OCI-LY7 (cell line): ENCODE measurements around the gene ACTN2. TPM values are rescaled to one million over a fixed set of nuclear protein-coding genes. Genes with fewer than 3 reads are reported as not detected.

Source experiments
- BruUV-seq: library from RNA; stranded (reverse); fragments of 400-500 nt; replicated peaks from 2 replicates; lab custom pipeline; 2021; lab: Mats Ljungman, UMichigan
- CTCF ChIA-PET: fragments of 300-600 bp; sonication (Branson Sonifier 250); formaldehyde crosslinking; loops from one replicate; lab custom pipeline; 2022; ENCODE audit warnings: antibody characterized with exemption; ENCODE audit not compliant: unreplicated experiment; lab: Charles Lee
- POLR2A ChIA-PET: fragments of 300-600 bp; sonication (Branson Sonifier 250); formaldehyde crosslinking; loops from one replicate; lab custom pipeline; 2022; ENCODE audit warnings: antibody characterized with exemption; lab: Charles Lee
- DNase-seq: peaks from one replicate; pipeline ENCODE4 v3.0.0-alpha.2; 2015; ENCODE audit warnings: low spot score
- H2AFZ ChIP-seq: fragments of 200-600 bp; sonication (generic), shearing (Covaris generic); 2 replicates; pipeline ENCODE4 v1.6.1; 2014; ENCODE audit warnings: mild to moderate bottlenecking, antibody characterized with exemption, low read length, moderate library complexity
- H3K27ac ChIP-seq: fragments of 200-600 bp; sonication (generic); 2 replicates; pipeline ENCODE4 v1.5.1; 2014; ENCODE audit warnings: mixed run types, low read depth, mild to moderate bottlenecking, moderate library complexity, low read length, inconsistent platforms; ENCODE audit not compliant: poor library complexity, severe bottlenecking
- H3K36me3 ChIP-seq: fragments of 200-600 bp; sonication (generic); 2 replicates; pipeline ENCODE4 v1.6.1; 2014; ENCODE audit warnings: mild to moderate bottlenecking, antibody characterized with exemption, low read length, moderate library complexity, mixed read lengths; ENCODE audit not compliant: insufficient read depth
- H3K4me1 ChIP-seq: fragments of 200-600 bp; sonication (generic); 2 replicates; pipeline ENCODE4 v1.5.1; 2014; ENCODE audit warnings: mild to moderate bottlenecking, low read length; ENCODE audit not compliant: insufficient read depth, poor library complexity, severe bottlenecking
- H3K4me2 ChIP-seq: fragments of 200-600 bp; sonication (generic); 2 replicates; pipeline ENCODE4 v1.6.1; 2014; ENCODE audit warnings: mild to moderate bottlenecking, low read length
- H3K4me3 ChIP-seq: fragments of 200-600 bp; sonication (generic); 2 replicates; pipeline ENCODE4 v1.5.1; 2014; ENCODE audit warnings: mild to moderate bottlenecking, low read depth, low read length; ENCODE audit not compliant: poor library complexity, severe bottlenecking
- H3K79me2 ChIP-seq: fragments of 200-600 bp; sonication (generic); 2 replicates; pipeline ENCODE4 v1.6.1; 2016; ENCODE audit warnings: low read depth, mild to moderate bottlenecking, low read length, moderate library complexity, mixed read lengths; ENCODE audit not compliant: insufficient read depth
- H3K9me2 ChIP-seq: fragments of 200-600 bp; sonication (generic); 2 replicates; pipeline ENCODE4 v1.6.1; 2016; ENCODE audit warnings: mild to moderate bottlenecking, low read length, mixed read lengths; ENCODE audit not compliant: insufficient read depth
- H3K9me3 ChIP-seq: fragments of 200-600 bp; sonication (generic); 2 replicates; pipeline ENCODE4 v1.6.1; 2014; ENCODE audit warnings: mild to moderate bottlenecking, mixed run types, low read length, mixed read lengths
- H4K20me1 ChIP-seq: fragments of 200-600 bp; sonication (generic); 2 replicates; pipeline ENCODE4 v1.6.1; 2014; ENCODE audit warnings: mild to moderate bottlenecking, antibody characterized with exemption, low read length, moderate library complexity, mixed read lengths; ENCODE audit not compliant: insufficient read depth
- CTCF ChIP-seq: fragments of 200-600 bp; sonication (generic); conservative IDR thresholded peaks from 2 replicates; pipeline ENCODE4 v1.5.1; 2014; ENCODE audit warnings: mild to moderate bottlenecking, antibody characterized with exemption, low read length, moderate library complexity, mixed read lengths
- EZH2phosphoT487 ChIP-seq: fragments of 200-600 bp; sonication (generic); IDR thresholded peaks from 2 replicates; pipeline ENCODE4 v1.6.1; 2018; ENCODE audit warnings: low read depth, borderline replicate concordance, mild to moderate bottlenecking, mixed run types, antibody characterized with exemption, low read length, moderate library complexity, mixed read lengths
- intact Hi-C: fragments of 100-400 bp; cut with micrococcal nuclease; formaldehyde crosslinking; loops from one replicate; pipeline ENCODE4 v1.10.0; 2022; ENCODE audit not compliant: unreplicated experiment
- total RNA-seq, 2 experiments: library from RNA; depleted of rRNA in 1 of 2; stranded (reverse); fragments of >200 nt in 1 of 2; shearing (Covaris generic) in 1 of 2; gene quantifications; 2 replicates each; pipeline ENCODE4 v1.2.3, GENCODE V29; 2014 to 2022

The ACTN2 gene
- total RNA-seq, 2 experiments from 2014 or later = not detected

GRCh38 chr1:236670060-236670459, 16.2 kb upstream of the ACTN2 start:
- intact Hi-C loops = no loop called here
- ChIA-PET POLR2A (interaction anchor here (0.6 to 1.2 kb wide), 2 partner anchors 21 to 204 kb away, joined by 4 read pairs; no protein-coding TSS in a partner anchor), CTCF (no interaction called here)
- no TSS peak for BruUV-seq
- Histone ChIP-seq H3K4me1 (no peaks in the 10 kb centered on the region), H3K9me2 (no peaks in the 10 kb centered on the region), H3K79me2 (no peaks in the 10 kb centered on the region), H3K4me3 (no peak overlapping the region), H3K27ac (no peak overlapping the region), H4K20me1 (no peaks in the 10 kb centered on the region), H3K9me3 (no peaks in the 10 kb centered on the region), H2AFZ (no peak overlapping the region), H3K36me3 (no peaks in the 10 kb centered on the region), H3K4me2 (no peak overlapping the region)
- no peak for DNase-seq
- TF ChIP-seq CTCF (no peak), EZH2phosphoT487 (no peak)

- BruUV-seq = no TSS peak
- H3K4me3 ChIP-seq = no peak overlapping the region
- H4K20me1 ChIP-seq = no peaks in the 10 kb centered on the region
- no peak overlapping the region for H2AFZ ChIP-seq
- no peaks in the 10 kb centered on the region for H3K36me3 ChIP-seq
- H3K27ac ChIP-seq = no peak overlapping the region
- ChIA-PET POLR2A (interaction anchor here (0.8 kb wide), 1 partner anchor 8 kb away, joined by 3 read pairs; no protein-coding TSS in a partner anchor), CTCF (no interaction called here)
- H3K9me2 ChIP-seq = no peaks in the 10 kb centered on the region
- intact Hi-C loops = no loop called here
- TF ChIP-seq EZH2phosphoT487 (no peak), CTCF (no peak)
- no peaks in the 10 kb centered on the region for H3K9me3 ChIP-seq
- DNase-seq = no peak
- H3K4me2 ChIP-seq = no peak overlapping the region
- no peaks in the 10 kb centered on the region for H3K79me2 ChIP-seq
- H3K4me1 ChIP-seq = no peaks in the 10 kb centered on the region
These were observed 12.9 kb upstream of the ACTN2 start for GRCh38 chr1:236673289-236673919.

- H3K4me3 ChIP-seq = no peak overlapping the region
- DNase-seq = no peak
- intact Hi-C loops = no loop called here
- no peaks in the 10 kb centered on the region for H3K79me2 ChIP-seq
- POLR2A ChIA-PET = interaction anchor here (0.6 kb wide), 1 partner anchor 20 kb away, joined by 5 read pairs; no protein-coding TSS in a partner anchor
- H3K27ac ChIP-seq = no peak overlapping the region
- no peak for TF ChIP-seq CTCF
- TF ChIP-seq EZH2phosphoT487 = no peak
- no TSS peak for BruUV-seq
- CTCF ChIA-PET = no interaction called here
- H3K4me2 ChIP-seq = no peak overlapping the region
- H4K20me1 ChIP-seq = no peaks in the 10 kb centered on the region
- no peaks in the 10 kb centered on the region for H3K4me1 ChIP-seq
- no peaks in the 10 kb centered on the region for H3K9me3 ChIP-seq
- no peaks in the 10 kb centered on the region for H3K36me3 ChIP-seq
- H2AFZ ChIP-seq = no peak overlapping the region
- no peaks in the 10 kb centered on the region for H3K9me2 ChIP-seq
These were observed 8.6 kb upstream of the ACTN2 start for GRCh38 chr1:236677641-236678235.
